HUES48 (cell line): ENCODE measurements around the gene USP32.

Experiments used
- H3K27ac ChIP-seq: one replicate; pipeline ENCODE4 v1.7.0; 2013; ENCODE audit warnings: low read depth, low read length, inconsistent platforms
- H3K27me3 ChIP-seq: 2 replicates; pipeline ENCODE4 v1.6.1; 2013; ENCODE audit warnings: mild to moderate bottlenecking, low read length; ENCODE audit not compliant: control insufficient read depth, insufficient read depth
- H3K36me3 ChIP-seq: 2 replicates; pipeline ENCODE4 v1.6.1; 2013; ENCODE audit warnings: low read length; ENCODE audit not compliant: control insufficient read depth, insufficient read depth
- H3K4me1 ChIP-seq: 2 replicates; pipeline ENCODE4 v1.6.1; 2013; ENCODE audit warnings: mild to moderate bottlenecking, low read length; ENCODE audit not compliant: control insufficient read depth, insufficient read depth
- H3K4me3 ChIP-seq: 2 replicates; pipeline ENCODE4 v1.5.1; 2013; ENCODE audit warnings: mild to moderate bottlenecking, low read depth, low read length
- H3K9ac ChIP-seq: 2 replicates; pipeline ENCODE4 v1.6.1; 2013; ENCODE audit warnings: mild to moderate bottlenecking, low read depth, low read length, moderate library complexity
- H3K9me3 ChIP-seq: 2 replicates; pipeline ENCODE4 v1.6.1; 2013; ENCODE audit warnings: low read length; ENCODE audit not compliant: control insufficient read depth, insufficient read depth

USP32 gene

GRCh38 chr17:60300011-60300410, 91.9 kb downstream of the USP32 start:
- Histone ChIP-seq H3K27me3 (no peaks in the 10 kb centered on the region), H3K4me3 (no peak overlapping the region), H3K36me3 (peaks cover 9% of the 10 kb centered on the region), H3K4me1 (peaks cover 8% of the 10 kb centered on the region; the same call in 1 of the 2 replicates), H3K9ac (no peak overlapping the region), H3K9me3 (no peaks in the 10 kb centered on the region), H3K27ac (no peak overlapping the region)

DNA sequence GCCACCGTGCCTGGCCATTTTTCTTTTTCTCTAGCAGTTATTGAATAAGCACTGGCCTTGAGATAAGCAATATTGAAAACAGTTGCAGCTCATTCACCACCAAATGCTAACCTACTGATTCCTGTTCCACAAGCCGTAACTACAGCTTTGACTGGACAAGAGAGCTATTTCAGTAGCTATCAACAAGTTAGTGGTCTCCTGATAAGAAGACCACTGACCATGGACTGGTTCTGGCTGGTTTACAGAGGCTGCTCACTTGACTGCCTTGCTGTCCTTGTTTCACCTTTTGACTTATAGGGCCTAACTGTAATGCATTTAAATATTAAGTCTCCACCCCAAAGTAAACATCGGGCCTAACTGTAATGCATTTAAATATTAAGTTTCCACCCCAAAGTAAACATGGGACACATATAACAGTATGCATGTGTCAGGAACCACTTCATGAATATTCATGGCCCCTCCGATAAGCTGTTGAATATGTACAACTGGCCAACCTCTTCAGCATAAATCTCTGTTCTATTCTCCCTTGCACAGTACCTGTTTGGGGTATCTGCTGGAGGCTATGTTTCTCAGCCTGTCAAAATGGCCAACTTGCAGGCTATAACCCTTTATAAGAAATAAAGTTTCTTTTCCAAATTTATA, 94.1 kb downstream of the USP32 start:
- H3K4me3 ChIP-seq, result no peak overlapping the region
- H3K27me3 ChIP-seq, result no peaks in the 10 kb centered on the region
- H3K9ac ChIP-seq, result no peak overlapping the region

DNA sequence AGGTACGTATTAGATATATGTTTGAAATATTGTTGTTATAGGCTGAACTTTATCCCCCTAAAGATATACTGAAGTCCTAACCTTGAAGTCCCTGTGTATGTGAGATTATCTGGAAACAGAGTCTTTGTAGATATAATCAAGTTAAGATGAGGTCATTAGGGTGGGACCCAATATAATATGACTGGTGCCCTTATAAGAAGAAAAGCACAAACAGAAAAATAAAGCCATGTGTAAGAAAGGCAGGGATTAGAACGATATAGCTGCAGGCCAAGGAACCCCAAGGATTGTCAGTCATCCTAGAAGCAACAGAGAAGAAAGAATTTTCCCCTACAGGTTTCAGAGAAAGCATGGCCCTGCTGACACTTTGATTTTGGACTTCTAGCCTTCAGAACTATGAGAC, 95.8 kb downstream of the USP32 start:
- Histone ChIP-seq H3K4me3 (no peak overlapping the region), H3K9me3 (no peaks in the 10 kb centered on the region), H3K9ac (no peak overlapping the region), H3K36me3 (peaks cover 36% of the 10 kb centered on the region), H3K4me1 (no peaks in the 10 kb centered on the region), H3K27me3 (no peaks in the 10 kb centered on the region), H3K27ac (no peak overlapping the region)

More for the DNA sequence above, 94.1 kb downstream of the USP32 start:
- no peaks in the 10 kb centered on the region for H3K9me3 ChIP-seq
- no peak overlapping the region for H3K27ac ChIP-seq
- H3K4me1 ChIP-seq, result no peaks in the 10 kb centered on the region
- peaks cover 27% of the 10 kb centered on the region for H3K36me3 ChIP-seq

- Histone ChIP-seq H3K9me3 (no peaks in the 10 kb centered on the region), H3K4me3 (no peak overlapping the region), H3K36me3 (peaks cover 32% of the 10 kb centered on the region), H3K27me3 (no peaks in the 10 kb centered on the region), H3K4me1 (no peaks in the 10 kb centered on the region), H3K27ac (no peak overlapping the region), H3K9ac (no peak overlapping the region)
These were observed 98.2 kb downstream of the USP32 start for GRCh38 chr17:60293580-60294335.

GRCh38 chr17:60292697-60293096, 99.2 kb downstream of the USP32 start:
- no peaks in the 10 kb centered on the region for H3K27me3 ChIP-seq
- no peak overlapping the region for H3K4me3 ChIP-seq
- no peaks in the 10 kb centered on the region for H3K9me3 ChIP-seq
- no peak overlapping the region for H3K27ac ChIP-seq
- H3K4me1 ChIP-seq, result no peaks in the 10 kb centered on the region
- no peak overlapping the region for H3K9ac ChIP-seq
- peaks cover 40% of the 10 kb centered on the region for H3K36me3 ChIP-seq

DNA sequence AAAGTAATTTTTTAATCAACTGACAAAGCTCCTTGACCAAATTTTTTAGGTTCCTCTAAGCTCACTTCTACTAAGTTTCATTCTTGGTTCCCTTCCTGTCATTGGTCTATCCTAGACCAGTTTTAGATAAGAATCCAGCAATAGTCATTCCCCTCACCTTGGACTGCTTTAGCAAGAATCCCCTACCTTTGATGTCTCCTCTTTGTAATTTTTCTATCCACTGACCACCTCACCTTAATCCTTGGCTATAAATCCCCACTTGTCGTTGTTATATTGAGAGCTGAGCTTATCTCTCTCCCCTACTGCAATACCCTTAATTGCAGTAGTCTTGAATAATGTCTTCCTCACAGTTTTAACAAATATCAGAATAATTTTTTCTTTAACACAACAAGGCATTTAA, 107.2 kb downstream of the USP32 start:
- no peaks in the 10 kb centered on the region for H3K4me1 ChIP-seq
- peaks cover 22% of the 10 kb centered on the region for H3K36me3 ChIP-seq
- no peak overlapping the region for H3K4me3 ChIP-seq
- no peak overlapping the region for H3K27ac ChIP-seq
- no peak overlapping the region for H3K9ac ChIP-seq
- H3K27me3 ChIP-seq, result no peaks in the 10 kb centered on the region
- no peaks in the 10 kb centered on the region for H3K9me3 ChIP-seq

GRCh38 chr17:60283816-60284215, 108.1 kb downstream of the USP32 start:
- Histone ChIP-seq H3K4me3 (no peak overlapping the region), H3K27ac (no peak overlapping the region), H3K9me3 (no peaks in the 10 kb centered on the region), H3K27me3 (no peaks in the 10 kb centered on the region), H3K4me1 (no peaks in the 10 kb centered on the region), H3K9ac (no peak overlapping the region), H3K36me3 (peaks cover 27% of the 10 kb centered on the region)

GRCh38 chr17:60280673-60281072, 111.3 kb downstream of the USP32 start:
- no peak overlapping the region for H3K27ac ChIP-seq
- H3K4me3 ChIP-seq, result no peak overlapping the region
- no peaks in the 10 kb centered on the region for H3K4me1 ChIP-seq
- H3K27me3 ChIP-seq, result no peaks in the 10 kb centered on the region
- peaks cover 15% of the 10 kb centered on the region for H3K36me3 ChIP-seq
- H3K9ac ChIP-seq, result no peak overlapping the region
- no peaks in the 10 kb centered on the region for H3K9me3 ChIP-seq

DNA sequence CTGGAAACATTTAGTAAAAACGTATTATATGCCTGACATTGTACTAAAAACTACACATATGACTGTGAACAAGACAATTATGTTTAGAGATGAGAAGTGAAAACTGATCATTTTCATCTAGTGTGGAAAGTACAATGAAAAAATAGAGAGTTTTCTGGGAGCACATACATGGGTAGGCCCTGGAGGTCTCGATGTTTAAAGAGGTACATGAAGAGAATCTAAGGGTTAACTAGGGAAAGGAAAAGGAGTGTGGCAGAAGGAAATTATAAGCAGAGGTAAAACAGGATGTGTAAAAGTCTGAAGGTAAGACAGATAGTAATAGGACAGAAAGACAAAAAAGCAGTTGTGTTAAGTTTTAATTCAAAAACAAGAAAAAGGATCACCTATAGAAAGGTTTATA, 113.7 kb downstream of the USP32 start:
- Histone ChIP-seq H3K36me3 (peaks cover 15% of the 10 kb centered on the region), H3K4me1 (no peaks in the 10 kb centered on the region), H3K27me3 (no peaks in the 10 kb centered on the region), H3K9me3 (no peaks in the 10 kb centered on the region), H3K9ac (no peak overlapping the region), H3K27ac (no peak overlapping the region), H3K4me3 (no peak overlapping the region)

- no peak overlapping the region for H3K4me3 ChIP-seq
- H3K27me3 ChIP-seq, result no peaks in the 10 kb centered on the region
- H3K36me3 ChIP-seq, result peaks cover 9% of the 10 kb centered on the region
- H3K9ac ChIP-seq, result no peak overlapping the region
- no peaks in the 10 kb centered on the region for H3K4me1 ChIP-seq
- no peaks in the 10 kb centered on the region for H3K9me3 ChIP-seq
- no peak overlapping the region for H3K27ac ChIP-seq
These were observed 114.7 kb downstream of the USP32 start for GRCh38 chr17:60277258-60277657.

- H3K9ac ChIP-seq, result no peak overlapping the region
- H3K4me1 ChIP-seq, result no peaks in the 10 kb centered on the region
- H3K4me3 ChIP-seq, result no peak overlapping the region
- H3K27me3 ChIP-seq, result no peaks in the 10 kb centered on the region
- H3K27ac ChIP-seq, result no peak overlapping the region
- peaks cover 29% of the 10 kb centered on the region for H3K36me3 ChIP-seq
- no peaks in the 10 kb centered on the region for H3K9me3 ChIP-seq
These were observed 122.5 kb downstream of the USP32 start for GRCh38 chr17:60269417-60269816.
